ENCODE data around the gene CYSRT1.
A peak's percentile ranks its signal among the peaks of the same experiment; 100 is the strongest.

CYSRT1 gene

DNA sequence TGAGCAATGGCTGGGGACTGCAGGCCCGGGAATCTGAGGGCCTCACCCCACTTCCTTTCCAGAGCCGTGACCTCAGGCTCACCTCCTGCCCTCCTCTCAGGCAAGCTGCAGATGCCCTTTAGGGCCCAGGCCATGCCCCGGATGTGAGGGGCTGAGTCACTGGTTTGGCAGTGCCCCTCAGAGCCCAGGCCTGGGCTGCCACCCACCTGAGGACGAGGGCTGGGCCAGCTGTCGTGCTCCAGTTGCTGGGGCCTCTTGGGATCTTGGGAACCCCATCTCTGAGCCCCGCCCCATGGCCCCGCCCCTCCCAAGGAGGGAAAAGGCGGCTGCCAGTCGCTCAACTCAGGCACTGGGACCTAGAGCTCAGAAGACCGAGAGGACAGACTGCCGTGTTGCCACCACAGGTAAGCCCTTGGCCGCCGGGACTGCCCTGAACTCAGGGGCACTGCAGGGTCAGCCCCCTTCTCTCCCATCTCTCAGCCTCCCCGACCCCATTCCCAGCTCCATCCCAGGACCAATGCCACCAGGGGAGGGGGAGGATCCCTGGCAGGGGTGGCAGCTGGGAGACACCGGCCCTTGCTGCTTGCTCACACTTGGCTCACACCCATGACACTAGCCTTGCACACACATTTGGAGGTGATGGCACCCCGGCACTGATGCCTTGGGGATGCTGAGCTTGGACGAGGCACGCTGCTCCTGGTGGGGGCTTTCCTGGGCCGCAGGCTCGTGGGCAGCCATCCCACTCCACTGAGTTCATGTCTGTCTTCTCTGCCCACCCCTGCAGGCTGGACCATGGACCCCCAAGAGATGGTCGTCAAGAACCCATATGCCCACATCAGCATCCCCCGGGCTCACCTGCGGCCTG, at the start of gene CYSRT1:
TSS of gene CYSRT1 (plus strand) at position 345 of the 865 bp plus-strand sequence. CDS start at position 793, 448 bp downstream.
- no peak for DNase-seq (ENCODE audit: low read depth in 2 of 2)

DNA sequence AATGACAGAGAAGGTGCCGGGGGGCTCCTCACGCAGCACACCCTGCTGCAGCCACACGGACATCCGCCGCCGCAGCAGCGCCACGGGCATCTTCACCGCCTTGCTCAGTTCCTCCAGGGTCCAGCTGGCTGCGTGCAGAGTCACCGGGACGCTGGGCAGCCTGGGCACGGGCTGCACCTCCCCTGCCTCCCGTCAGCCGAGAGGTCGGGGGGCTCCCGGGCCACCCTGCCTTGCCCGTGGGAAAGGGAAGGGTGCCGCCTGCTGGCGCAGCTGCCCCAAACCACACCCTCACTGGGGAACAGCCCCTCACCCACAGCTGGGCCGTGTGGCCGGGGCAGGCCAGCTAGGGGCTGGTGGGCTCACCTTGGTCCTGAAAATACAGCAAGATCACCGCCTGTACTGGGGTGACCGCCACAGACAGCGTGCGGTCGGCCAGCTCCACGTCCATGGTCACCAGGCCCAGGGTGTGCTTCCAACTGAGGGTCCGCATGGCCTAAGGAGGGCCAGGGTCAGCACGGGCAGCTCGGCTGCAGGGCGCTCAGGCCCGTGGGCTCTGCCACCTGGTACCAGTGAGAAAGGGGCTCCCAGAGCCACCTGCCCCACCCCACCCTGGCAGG, 49.5 kb upstream of the CYSRT1 start:
- no peak for DNase-seq (ENCODE audit: low read depth in 2 of 2)

DNA sequence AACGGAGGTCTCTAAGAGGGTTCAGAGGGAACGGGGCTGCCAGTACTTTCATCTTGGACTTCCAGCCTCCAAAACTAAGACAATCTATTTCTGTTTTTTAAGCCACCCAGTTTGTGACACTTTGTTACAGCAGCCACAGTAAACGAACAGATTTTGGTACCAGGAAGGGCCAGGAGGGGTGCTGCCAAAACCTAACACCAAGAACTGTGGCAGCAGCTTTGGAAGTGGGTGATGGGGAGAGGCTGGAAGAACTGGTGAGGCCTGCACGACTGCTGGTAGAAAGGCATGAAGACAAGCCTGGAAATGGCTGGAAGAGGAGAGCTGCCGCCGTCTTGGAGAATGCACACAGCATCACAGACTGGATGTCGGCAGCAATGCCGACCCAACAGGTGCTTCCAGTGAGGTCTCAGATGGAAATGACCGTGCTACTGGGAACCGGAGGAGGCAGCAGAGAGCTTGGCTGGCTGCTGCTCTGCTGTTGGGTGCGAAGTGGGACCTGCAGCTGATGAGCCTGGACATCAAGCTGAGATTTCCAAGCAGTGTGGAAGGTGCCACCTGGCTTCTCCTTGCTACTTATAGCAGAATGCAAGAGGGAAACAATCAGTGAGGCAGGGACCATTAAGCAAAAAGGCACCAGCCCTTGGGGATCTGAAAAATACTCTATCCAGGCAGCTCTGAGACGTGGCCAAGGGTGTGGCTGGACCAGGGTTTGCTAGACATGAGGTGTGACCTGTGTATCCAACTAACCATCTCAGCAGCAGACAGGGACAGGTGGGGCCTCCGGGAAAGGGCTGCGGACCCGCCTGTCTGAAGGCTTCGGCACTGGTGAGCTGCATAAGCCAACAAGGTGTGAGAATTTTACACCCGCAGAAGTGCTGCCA, 48.4 kb upstream of the CYSRT1 start:
- DNase-seq (ENCODE audit: low read depth in 2 of 2), result no peak

GRCh38 chr9:137178201-137178938, 46.6 kb upstream of the CYSRT1 start:
- DNase-seq (ENCODE audit: low read depth in 2 of 2), result no peak

GRCh38 chr9:137178939-137179630, 45.9 kb upstream of the CYSRT1 start:
- no peak for DNase-seq (ENCODE audit: low read depth in 2 of 2)

GRCh38 chr9:137179761-137180160, 45.2 kb upstream of the CYSRT1 start:
- DNase-seq (ENCODE audit: low read depth in 2 of 2), result no peak

DNA sequence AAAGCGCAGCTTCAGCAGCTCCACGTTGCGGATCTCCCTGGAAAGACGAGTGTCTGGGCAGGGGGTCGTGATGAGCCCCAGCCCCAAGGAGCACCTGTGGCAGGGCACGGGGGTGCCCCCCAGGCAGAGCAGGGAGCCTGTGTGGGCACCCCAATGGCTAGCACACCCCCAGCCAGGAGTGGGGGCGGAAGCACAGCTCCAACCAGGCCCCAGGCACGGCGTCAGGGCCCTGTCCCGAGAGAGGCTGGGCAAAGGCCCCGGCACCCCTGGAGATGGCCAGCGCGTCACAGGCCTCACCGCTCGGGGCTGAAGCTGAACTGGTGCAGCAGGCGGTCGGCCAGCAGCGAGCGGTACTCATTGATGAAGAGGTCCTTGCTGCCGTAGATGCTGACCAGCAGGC, 44.5 kb upstream of the CYSRT1 start:
- DNase-seq (ENCODE audit: low read depth in 2 of 2), result no peak

- no peak for DNase-seq (ENCODE audit: low read depth in 2 of 2)
Observed at GRCh38 chr9:137181680-137182079, 43.3 kb upstream of the CYSRT1 start.

DNA sequence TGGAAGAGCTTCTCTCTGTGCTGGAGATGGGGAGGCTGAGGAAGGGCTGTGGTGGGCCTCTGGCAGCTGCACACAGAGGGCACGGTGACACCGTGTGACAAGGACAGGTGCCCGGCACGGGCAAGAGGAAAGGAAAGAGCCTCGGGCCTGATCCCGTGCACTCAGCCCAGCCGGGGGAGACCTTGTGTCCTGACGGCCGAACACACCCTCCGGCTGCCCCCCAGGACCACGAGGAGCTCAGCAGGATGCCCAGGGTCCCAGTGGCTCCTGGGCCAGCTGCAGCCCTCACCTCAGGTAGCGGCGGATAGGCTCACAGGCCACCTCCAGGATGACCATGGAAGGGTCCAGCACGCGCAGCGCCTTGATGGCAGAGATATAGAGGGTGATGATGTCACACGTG, 42.1 kb upstream of the CYSRT1 start:
- DNase-seq (ENCODE audit: low read depth in 2 of 2), result no peak

DNA sequence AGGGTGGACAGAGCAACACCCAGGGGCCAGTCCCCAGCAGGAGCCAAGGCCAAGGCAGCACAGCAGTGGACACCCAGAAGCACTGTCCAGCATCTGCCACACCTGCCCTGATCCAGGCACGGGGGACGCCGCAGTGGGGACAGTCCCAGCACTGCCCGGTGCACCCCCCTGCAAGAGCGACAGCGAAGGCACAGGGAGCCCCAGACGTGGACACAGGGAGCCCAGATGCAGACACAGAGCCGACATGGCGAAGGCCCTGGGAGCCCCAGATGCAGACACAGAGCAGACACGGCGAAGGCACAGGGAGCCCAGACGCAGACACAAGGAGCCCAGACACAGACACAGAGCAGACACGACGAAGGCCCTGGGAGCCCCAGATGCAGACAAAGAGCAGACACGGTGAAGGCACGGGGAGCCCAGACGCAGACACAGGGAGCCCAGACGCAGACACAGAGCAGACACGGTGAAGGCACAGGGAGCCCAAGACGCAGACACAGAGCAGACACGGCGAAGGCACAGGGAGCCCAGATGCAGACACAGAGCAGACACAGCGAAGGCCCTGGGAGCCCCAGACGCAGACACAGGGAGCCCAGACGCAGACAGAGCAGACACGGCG, 40.9 kb upstream of the CYSRT1 start:
- DNase-seq (ENCODE audit: low read depth in 2 of 2), result no peak

DNA sequence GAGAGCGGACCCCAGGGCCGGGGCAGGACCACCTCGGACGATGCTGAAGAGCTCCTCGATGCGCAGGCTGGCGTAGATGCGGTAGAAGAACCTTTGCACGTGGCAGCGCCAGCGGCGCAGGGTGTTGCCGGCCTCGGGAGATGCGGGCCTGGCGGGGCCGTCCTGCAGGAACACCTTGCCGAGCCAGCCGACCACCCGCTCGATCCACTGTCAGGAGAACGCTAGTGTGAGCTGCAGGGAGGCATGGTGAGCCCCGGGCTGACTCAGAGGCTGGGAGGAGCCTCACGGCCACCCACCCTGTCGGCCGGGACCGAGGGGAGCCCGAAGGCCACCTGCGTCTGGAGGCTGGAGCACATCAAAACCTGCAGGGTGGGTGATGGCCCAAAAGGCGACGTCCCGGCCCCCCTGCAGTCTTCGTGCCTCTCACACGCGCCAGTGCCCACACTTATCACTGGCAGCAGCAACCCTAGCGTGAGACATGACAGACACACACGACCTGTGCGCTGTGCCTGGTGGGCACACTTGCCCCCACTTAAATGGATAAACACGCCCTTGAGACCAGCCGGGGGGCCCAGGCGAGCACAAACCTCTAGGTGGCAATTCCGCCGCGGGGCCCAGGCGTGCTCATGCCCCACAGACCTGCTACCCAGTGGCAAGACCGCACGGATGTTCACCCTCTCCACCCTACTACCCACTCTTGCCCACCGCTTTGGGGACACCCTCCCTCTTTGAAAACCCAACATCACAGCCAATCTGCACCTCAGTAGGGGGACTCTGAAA, 39.9 kb upstream of the CYSRT1 start:
- no peak for DNase-seq (ENCODE audit: low read depth in 2 of 2)

DNA sequence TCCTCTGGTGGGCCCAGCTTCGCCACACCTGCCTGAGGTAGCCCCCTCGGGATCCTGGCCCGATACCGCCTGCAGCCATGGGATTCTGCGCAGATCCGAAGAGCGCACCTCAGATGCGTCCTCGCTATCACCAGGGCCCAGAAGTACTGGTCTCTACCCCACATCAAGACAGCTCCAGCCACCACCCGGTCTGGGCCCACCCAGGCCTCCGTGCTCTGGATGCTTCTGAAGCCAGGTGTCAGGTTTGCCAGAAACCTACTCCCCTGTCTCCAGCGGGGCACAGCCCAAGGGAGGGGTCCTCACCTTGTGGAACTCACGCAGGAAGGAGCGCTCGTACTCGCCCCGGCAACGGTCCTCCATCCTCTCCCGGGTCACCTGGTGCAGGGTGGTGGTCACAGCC, 39.1 kb upstream of the CYSRT1 start:
- no peak for DNase-seq (ENCODE audit: low read depth in 2 of 2)

- DNase-seq (ENCODE audit: low read depth in 2 of 2), result no peak
Observed at GRCh38 chr9:137186385-137186784, 38.6 kb upstream of the CYSRT1 start.

DNA sequence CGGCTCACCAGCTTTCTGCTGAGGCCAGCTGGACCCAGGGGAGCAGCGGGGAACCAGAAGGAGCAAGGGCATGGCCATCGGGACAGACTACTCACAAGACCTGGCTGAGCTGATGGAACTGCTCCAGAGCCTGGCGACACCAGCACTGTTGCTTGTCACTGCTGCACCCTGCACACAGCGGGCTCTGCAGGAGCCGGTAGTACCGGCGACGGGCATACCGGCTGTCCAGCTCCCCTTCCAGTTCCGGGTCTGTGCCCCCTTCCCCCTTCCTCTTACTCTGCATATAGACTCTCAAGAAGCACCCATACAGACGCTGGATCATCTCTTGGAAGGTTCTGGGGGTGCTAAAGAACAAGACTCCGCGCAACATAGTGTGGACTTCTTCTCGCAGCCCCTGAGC, 37.6 kb upstream of the CYSRT1 start:
- no peak for DNase-seq (ENCODE audit: low read depth in 2 of 2)

- DNase-seq (ENCODE audit: low read depth in 2 of 2), result no peak
Observed at GRCh38 chr9:137188086-137188489, 36.9 kb upstream of the CYSRT1 start.

DNA sequence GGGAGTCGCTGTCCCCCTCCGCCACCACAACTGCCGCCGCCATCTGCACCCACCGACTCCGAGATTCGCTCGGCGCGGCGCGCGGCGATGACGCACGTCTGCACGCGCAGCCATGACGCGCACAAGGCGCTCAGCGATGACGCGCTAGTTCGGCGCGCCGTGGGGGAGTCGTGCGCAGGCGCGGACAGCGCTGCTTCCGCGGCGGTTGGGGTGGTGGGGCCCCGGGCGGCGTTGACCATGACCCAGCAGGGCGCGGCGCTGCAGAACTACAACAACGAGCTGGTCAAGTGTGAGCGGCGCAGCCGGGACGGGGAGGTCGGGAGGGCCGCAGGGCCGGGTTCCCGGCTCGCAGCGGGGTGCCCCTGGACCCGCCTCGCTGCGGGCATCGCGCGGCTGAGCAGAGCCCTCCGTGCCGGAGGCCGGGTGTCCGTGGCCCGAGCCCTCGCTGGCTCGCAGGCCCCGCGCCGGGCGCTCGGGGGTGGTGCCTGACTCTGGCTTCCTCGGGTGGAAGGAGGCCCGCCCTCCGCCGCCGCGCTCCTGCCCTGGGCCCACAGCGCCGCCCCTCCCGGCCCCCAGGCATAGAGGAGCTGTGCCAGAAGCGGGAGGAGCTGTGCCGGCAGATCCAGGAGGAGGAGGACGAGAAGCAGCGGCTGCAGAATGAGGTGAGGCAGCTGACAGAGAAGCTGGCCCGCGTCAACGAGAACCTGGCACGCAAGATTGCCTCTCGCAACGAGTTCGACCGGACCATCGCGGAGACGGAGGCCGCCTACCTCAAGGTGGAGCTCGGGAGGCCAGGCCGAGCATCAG, 36.3 kb upstream of the CYSRT1 start, which contains the start of the genes ANAPC2 and SSNA1:
TSS of gene ANAPC2 (minus strand) at position 71 of the 807 bp plus-strand sequence. CDS start at position 43, 28 bp downstream.
TSS of gene SSNA1 (plus strand) at position 187 of the 807 bp plus-strand sequence. CDS start at position 238, 51 bp downstream.
- DNase-seq (ENCODE audit: low read depth in 2 of 2), result peak; percentile 87 to 93

DNA sequence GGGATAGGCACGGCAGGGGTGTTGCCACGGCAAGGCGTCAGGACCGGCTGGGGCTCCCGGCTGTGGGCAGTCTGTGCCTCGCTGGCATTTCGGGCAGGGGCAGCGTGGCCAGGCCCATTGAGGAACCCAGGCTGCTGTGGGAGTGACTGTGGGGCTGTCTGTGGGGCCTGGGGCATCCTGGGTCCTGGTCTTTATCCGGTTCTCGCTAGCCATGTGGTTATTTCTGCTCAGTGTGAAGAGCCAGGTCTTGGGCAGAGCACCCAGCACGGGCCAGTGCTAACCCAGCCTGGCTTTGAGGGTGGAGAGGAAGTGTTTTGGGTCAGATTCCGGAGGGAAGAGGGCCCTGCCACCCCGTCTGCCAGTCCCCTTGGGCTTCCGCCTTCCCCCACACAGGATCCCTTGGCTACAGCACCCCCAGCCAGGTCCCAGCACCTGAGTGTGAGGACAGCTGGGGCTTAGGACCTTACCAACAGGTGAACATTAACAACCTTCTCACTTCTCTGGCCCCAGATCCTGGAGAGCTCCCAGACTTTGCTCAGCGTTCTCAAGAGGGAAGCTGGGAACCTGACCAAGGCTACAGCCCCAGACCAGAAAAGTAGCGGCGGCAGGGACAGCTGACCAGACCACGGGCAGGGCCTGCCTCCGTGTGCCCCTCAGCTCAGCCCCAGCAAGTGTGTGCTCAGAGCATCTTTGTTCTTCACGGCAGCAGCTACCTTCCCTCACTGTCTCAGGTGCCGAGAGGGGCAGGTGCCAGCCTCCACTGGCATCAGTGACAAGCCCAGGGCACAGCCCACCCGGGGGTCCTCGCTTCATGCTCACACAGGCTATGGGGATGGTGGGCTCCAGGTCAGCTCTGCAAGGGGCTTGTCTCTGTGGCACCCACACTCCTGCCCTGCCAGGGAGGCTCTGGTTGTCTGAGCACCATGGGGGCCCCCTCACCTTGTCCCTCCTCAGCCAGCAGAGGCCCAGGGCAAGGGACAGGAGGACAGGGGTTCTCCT, 35.4 kb upstream of the CYSRT1 start:
- no peak for DNase-seq (ENCODE audit: low read depth in 2 of 2)
